ENCODE data around the gene PCDH15. TPM values are rescaled to one million over a fixed set of nuclear protein-coding genes. Genes with fewer than 3 reads are reported as not detected.

PCDH15 gene
- polyA plus RNA-seq, 1 of the 3 experiments (the other 2 are of a cell fraction), result 0.03 TPM

DNA sequence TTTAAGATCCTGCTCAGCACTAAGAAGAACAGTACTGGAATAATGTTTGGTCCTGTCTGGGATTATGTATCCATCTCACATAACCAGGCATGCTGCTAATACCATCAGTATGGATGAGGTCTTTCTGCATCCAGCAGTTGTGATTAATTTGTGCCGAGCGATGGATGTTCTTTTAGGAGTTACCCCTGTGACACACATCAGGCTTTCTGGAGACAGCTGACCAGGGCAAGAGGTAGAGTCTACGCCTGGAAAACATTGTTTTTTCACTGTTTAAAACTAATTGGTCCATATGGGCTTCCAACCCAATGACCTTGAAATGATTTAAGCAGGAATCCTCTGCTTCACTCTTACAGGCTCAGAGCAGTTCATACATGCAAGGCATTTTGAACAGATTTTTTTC lies 603.0 kb downstream of the PCDH15 start:
- H3K79me2 ChIP-seq (ENCODE audit: insufficient read depth), result no peaks in the 10 kb centered on the region
- H3F3A ChIP-seq (replicated peaks; ENCODE audit: insufficient read depth), result no peaks in the 10 kb centered on the region
- no peak overlapping the region for H3K9ac ChIP-seq
- no peaks in the 10 kb centered on the region for H3K4me1 ChIP-seq (ENCODE audit: control insufficient read depth in 1 of 2, insufficient read depth in 2 of 2, low read depth in 1 of 2, low read length in 1 of 2)
- H3K9me3 ChIP-seq, result no peaks in the 10 kb centered on the region
- H3K4me3 ChIP-seq (ENCODE audit: low read depth in 2 of 2, low read length in 1 of 2), result no peak overlapping the region
- H3K27me3 ChIP-seq (ENCODE audit: insufficient read depth), result no peaks in the 10 kb centered on the region
- no peaks in the 10 kb centered on the region for H3K9me2 ChIP-seq
- no peaks in the 10 kb centered on the region for H4K20me1 ChIP-seq (ENCODE audit: insufficient read depth)
- CTCF ChIA-PET, result no interaction called here
- no peak for DNase-seq
- POLR2A ChIA-PET, result no interaction called here
- TF ChIP-seq JUND (IDR thresholded peaks at IDR 0.05) (no peak), FOSL2 (IDR thresholded peaks at IDR 0.05; ENCODE audit: borderline replicate concordance, low read depth) (no peak), NFIC (IDR thresholded peaks at IDR 0.05; ENCODE audit: borderline replicate concordance) (no peak), TEAD4 (IDR thresholded peaks at IDR 0.05; ENCODE audit: borderline replicate concordance, insufficient read depth) (no peak), FOXM1 (IDR thresholded peaks at IDR 0.05; ENCODE audit: low read depth) (no peak), RAD21 (IDR thresholded peaks at IDR 0.05; ENCODE audit: low read length) (no peak), RFX5 (IDR thresholded peaks at IDR 0.05; ENCODE audit: low read length) (no peak), EZH2phosphoT487 (IDR thresholded peaks at IDR 0.05; ENCODE audit: borderline replicate concordance, low read depth) (no peak), FOXJ3 (CRISPR knock-in tag; IDR thresholded peaks at IDR 0.05) (no peak), ELF1 (IDR thresholded peaks at IDR 0.05) (no peak), MEF2A (IDR thresholded peaks at IDR 0.05; ENCODE audit: borderline replicate concordance, low read depth) (no peak), GABPA (IDR thresholded peaks at IDR 0.05; ENCODE audit: low read depth) (no peak), CHD2 (IDR thresholded peaks at IDR 0.05; ENCODE audit: low read length, partially characterized antibody) (no peak), EP300 (IDR thresholded peaks at IDR 0.05; ENCODE audit: borderline replicate concordance in 1 of 2, low read depth in 1 of 2, low read length in 1 of 2) (no peak), POLR2AphosphoS5 (IDR thresholded peaks at IDR 0.05; ENCODE audit: low read depth, low read length) (no peak)
- TF ChIP-seq, protein P1, sequence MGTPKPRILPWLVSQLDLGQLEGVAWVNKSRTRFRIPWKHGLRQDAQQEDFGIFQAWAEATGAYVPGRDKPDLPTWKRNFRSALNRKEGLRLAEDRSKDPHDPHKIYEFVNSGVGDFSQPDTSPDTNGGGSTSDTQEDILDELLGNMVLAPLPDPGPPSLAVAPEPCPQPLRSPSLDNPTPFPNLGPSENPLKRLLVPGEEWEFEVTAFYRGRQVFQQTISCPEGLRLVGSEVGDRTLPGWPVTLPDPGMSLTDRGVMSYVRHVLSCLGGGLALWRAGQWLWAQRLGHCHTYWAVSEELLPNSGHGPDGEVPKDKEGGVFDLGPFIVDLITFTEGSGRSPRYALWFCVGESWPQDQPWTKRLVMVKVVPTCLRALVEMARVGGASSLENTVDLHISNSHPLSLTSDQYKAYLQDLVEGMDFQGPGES (IDR thresholded peaks at IDR 0.05; ENCODE audit: low read depth, low read length), result no peak
- TF ChIP-seq, protein P2, sequence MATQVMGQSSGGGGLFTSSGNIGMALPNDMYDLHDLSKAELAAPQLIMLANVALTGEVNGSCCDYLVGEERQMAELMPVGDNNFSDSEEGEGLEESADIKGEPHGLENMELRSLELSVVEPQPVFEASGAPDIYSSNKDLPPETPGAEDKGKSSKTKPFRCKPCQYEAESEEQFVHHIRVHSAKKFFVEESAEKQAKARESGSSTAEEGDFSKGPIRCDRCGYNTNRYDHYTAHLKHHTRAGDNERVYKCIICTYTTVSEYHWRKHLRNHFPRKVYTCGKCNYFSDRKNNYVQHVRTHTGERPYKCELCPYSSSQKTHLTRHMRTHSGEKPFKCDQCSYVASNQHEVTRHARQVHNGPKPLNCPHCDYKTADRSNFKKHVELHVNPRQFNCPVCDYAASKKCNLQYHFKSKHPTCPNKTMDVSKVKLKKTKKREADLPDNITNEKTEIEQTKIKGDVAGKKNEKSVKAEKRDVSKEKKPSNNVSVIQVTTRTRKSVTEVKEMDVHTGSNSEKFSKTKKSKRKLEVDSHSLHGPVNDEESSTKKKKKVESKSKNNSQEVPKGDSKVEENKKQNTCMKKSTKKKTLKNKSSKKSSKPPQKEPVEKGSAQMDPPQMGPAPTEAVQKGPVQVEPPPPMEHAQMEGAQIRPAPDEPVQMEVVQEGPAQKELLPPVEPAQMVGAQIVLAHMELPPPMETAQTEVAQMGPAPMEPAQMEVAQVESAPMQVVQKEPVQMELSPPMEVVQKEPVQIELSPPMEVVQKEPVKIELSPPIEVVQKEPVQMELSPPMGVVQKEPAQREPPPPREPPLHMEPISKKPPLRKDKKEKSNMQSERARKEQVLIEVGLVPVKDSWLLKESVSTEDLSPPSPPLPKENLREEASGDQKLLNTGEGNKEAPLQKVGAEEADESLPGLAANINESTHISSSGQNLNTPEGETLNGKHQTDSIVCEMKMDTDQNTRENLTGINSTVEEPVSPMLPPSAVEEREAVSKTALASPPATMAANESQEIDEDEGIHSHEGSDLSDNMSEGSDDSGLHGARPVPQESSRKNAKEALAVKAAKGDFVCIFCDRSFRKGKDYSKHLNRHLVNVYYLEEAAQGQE (IDR thresholded peaks at IDR 0.05; ENCODE audit: low read depth, low read length), result no peak
- TF ChIP-seq, protein P3, sequence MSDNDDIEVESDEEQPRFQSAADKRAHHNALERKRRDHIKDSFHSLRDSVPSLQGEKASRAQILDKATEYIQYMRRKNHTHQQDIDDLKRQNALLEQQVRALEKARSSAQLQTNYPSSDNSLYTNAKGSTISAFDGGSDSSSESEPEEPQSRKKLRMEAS (IDR thresholded peaks at IDR 0.05; ENCODE audit: low read depth), result no peak
- TF ChIP-seq, protein P4, sequence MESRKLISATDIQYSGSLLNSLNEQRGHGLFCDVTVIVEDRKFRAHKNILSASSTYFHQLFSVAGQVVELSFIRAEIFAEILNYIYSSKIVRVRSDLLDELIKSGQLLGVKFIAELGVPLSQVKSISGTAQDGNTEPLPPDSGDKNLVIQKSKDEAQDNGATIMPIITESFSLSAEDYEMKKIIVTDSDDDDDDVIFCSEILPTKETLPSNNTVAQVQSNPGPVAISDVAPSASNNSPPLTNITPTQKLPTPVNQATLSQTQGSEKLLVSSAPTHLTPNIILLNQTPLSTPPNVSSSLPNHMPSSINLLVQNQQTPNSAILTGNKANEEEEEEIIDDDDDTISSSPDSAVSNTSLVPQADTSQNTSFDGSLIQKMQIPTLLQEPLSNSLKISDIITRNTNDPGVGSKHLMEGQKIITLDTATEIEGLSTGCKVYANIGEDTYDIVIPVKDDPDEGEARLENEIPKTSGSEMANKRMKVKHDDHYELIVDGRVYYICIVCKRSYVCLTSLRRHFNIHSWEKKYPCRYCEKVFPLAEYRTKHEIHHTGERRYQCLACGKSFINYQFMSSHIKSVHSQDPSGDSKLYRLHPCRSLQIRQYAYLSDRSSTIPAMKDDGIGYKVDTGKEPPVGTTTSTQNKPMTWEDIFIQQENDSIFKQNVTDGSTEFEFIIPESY (IDR thresholded peaks at IDR 0.05; ENCODE audit: borderline replicate concordance, low read depth), result no peak
- TF ChIP-seq, protein P5, sequence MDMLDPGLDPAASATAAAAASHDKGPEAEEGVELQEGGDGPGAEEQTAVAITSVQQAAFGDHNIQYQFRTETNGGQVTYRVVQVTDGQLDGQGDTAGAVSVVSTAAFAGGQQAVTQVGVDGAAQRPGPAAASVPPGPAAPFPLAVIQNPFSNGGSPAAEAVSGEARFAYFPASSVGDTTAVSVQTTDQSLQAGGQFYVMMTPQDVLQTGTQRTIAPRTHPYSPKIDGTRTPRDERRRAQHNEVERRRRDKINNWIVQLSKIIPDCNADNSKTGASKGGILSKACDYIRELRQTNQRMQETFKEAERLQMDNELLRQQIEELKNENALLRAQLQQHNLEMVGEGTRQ (IDR thresholded peaks at IDR 0.05; ENCODE audit: borderline replicate concordance, low read depth, low read length), result no peak
- H3K4me2 ChIP-seq, result no peak overlapping the region
- 54% methylated on average over 3 of the region's 3 CpGs for WGBS (ENCODE audit: low lambda C conversion rate)
- no peak overlapping the region for H3K27ac ChIP-seq (ENCODE audit: low read depth in 2 of 2, low read length in 1 of 2)
- H2AFZ ChIP-seq (ENCODE audit: low read depth), result no peak overlapping the region
- no peaks in the 10 kb centered on the region for H3K36me3 ChIP-seq (replicated peaks in 1 of 2; ENCODE audit: control insufficient read depth in 1 of 2, insufficient read depth in 2 of 2, low read length in 1 of 2)
